ENCODE data around the gene IFT122.
"Not testable (repeated sequence)": the region's sequence is repeated elsewhere in the genome, so short reads cannot be mapped to it uniquely, and the experiment has no call there.

IFT122 gene

DNA sequence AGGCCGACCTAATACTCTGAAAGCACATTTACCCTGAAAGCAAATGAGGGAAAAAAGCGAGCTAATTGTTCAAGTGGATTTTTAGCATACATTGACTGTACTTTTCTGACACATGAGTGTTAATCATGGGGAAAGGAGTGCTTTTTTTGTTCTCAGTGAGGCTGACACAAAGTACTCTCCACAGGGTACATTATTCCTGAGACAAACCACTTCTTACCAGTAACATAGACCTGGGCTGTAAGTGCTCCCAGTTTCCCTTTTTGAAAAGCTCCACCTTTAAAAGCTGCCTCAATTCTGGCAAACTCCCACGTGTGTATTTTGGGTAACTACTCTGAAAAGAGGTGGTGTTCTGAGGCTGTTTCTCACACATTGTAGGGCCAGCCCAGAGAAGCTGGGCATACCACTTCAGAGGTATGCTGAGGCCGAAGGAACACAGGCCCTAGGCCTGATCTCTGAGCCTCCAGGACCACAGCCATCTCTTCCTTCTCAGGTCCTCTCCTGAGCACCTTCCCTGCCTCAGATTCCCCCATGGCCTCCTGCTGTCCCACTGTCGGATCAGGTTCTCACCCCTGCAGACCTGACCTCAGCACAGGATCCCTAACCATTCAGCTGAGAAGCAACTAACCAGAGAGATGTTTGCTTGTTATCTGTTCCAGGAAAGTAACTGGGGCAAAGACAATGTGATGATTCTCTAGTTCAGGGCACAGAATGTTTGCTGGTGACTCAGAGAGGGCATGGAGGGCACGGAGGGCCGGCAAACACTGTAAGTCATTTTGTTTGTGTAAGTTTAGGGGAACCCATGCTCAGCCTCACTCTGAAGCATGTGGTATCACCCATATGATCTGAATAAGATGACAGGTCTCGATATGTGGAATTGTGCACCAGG, 58.8 kb downstream of the IFT122 start:
- not testable (repeated sequence) for DNase-seq

DNA sequence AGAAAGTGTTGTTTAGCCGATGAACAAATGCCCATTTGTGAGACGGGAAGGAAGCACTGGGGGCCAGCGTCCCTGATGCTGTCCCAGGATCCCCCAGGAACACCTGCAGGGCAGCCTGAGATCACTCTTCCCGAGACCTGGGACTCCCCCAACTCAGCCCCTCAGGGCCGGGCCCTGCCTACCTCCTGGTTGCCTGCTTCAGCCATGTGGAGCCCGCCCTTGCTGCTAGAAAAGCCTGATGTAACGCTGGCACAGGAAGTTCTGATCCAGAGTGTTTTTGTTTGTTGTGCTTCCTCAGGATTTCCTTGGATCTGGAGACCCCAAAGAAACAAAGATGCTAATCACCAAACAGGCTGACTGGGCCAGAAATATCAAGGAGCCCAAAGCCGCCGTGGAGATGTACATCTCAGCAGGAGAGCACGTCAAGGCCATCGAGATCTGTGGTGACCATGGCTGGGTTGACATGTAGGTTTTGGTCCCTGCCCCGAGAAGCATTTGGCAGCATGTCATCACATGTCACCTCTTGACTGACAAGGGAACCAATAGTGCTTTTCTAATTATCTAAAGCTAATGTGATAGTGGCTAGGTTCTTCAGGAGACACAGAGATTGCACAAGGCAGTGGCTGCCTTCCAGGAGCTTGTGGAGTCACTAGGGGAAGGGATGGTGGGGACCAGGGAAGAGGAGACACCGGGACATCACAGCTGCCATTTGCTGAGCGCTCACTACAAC, 59.7 kb downstream of the IFT122 start:
- DNase-seq, result not testable (repeated sequence)

DNA sequence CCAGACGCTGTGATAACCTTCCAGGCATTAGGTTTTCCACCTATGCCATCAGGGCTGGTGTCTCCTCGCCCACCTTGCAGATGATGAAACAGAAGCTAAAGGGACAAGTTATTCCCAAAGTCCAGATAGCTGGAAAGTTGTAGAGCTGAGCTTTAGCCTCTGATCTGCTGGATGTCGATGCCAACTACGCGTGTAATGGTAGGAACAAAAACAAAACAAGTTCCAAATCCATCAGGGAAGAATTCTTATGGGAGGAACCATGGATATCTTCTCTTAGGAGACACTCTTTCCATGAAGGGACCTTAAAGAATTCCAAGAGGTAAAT, 60.3 kb downstream of the IFT122 start:
- no peak for DNase-seq

DNA sequence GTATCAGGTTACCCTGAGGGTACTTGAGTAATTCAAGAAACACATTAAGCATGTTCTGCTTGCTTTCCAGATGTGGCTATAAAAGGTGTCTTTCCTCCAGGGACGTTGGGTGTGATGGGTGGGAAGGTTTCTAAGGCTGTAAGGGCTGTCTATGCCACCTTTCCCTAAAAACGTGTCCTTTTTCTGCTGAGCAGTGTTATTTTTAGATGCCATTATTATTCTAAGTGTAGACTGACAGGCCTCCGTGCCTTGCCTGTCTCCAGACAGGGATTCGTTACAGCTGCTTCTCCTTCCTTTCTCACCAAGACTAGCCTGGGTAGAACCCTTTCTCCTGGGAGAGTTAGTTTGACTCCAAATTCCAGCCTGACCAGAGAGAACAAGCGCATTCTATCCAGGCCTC, 61.6 kb downstream of the IFT122 start:
- no peak for DNase-seq

DNA sequence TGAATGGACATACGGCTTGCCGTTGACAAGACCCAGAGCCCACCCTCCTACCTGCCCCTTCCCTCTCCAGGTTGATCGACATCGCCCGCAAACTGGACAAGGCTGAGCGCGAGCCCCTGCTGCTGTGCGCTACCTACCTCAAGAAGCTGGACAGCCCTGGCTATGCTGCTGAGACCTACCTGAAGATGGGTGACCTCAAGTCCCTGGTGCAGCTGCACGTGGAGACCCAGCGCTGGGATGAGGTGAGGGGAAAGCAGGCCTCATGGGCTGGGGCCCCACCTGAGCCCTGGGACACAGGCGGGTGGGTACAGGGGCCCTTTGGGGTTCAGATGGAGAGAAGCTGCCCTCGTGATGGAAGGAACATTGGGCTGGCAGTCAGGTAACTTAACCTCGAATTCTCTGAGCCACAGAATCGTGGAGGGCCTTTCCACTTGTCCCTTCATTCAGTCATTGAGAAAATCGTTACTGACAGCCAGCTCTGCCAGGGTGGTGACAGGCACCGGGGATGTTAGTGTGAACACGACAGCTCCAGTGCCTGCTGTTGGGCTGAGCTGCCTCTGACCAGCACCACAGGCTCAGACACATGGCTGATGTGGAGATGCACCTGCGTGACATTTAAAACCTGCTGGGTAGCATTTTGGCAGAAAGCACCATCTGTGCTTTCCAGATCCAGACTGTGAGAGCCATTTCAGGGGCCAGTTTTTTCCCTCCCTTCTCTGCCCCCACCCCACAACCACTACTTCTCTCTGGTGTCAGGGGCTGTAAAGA, 62.8 kb downstream of the IFT122 start:
- no peak for DNase-seq

DNA sequence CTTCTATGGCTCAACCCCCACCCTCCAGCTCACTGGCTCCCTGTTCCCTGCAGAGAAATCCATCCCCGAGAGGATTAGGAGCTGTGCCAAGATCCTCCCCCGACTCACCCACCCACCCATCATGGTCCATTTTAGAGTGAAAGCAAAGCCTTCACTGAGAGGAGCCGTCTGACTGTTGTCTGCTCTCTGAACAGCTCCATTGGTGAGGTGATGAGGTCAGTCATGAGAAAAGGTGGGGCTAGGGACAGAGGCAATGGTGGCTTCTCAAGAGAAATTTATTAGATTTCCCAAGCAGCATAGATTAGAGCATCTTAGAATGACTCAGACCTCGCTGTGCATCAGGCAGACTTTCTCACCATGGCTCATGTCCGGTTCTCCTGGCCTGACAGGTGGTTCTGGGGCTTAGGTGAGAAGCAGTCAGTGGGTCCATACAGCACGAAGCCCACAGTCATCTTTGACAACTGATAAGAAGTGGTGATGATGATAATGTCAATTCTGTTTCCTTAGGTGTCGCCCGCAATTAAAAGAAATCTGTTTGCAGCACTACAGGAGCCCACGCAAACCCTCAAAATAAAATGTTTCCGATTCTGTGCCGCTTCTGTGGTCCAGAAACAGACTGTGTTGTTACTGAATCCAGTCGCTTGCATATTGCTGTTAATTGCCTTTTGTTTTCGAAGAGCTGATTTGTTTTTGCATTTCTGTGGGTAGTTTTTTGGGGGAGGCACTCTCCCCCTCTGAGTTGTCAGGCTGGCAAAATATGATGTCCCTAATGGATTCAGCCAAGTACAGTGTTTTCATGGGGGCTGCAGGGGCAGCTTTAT, 63.7 kb downstream of the IFT122 start:
- DNase-seq, result no peak

DNA sequence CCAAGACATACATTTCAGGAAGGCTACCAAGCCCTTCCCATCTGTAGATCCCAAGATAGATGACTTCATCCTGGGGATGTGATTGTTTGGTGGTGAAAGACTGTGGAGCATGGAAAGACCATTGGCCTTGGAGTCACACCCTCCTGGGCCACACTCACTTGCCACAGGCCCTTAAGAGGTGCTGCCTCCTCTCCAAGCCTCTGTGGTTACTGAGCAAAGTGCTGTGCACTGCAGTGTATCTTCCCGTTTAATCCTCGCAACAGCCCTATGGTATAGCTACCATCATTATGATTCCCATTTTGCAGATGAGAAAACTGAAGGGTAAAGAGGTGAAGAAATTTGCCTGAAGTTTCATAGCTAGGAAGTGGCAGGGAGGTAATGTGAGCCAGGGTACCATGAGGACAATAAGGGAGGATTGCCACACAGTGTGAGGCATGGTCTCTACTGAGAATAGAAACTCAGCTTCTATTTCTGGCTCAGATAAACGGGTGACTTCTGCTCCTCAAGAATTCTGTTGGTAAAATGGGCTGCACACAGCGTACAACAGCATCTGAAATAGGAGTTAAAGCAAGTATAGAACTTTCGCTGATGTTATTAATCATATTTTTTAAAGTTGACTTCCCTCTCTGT, 64.6 kb downstream of the IFT122 start:
- DNase-seq, result no peak

DNA sequence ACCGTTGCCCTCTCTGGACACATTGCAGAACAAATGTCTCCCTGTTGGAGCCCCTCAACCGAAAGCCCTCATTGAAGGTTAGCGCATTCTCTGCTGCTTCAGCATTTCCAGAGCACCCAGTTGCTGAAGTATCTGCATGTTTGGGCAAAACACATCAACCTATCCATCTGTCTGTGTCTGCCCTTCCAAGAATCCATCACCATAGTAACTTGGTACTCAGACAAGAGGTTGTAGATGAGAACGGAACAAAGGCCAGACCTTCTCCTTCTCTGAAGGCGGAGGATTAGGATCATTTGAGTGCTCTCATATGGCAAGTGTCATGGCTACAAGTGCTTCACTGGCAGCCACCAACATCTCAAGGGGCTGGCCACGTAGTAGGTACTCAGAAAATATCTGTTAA, 65.3 kb downstream of the IFT122 start:
- no peak for DNase-seq

DNA sequence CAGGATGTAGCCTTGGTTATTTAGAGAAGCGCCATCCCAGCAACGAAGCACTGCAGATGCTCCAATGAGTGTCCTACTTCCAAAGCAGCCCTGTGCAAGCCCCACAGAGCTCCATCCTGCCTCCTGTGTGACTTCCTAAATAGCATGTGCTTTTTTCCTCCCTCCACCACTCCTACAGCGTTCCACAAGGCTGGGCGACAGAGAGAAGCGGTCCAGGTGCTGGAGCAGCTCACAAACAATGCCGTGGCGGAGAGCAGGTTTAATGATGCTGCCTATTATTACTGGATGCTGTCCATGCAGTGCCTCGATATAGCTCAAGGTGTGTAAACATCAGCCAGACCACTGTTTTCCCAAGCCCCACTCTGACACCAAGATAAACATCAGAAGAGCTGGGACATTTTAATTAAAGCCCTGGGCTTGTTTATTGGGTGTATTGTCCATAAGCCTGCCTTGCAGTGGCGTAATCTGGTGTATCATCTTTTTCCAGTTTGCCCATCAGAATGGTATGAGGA, 66.3 kb downstream of the IFT122 start:
- no peak for DNase-seq

DNA sequence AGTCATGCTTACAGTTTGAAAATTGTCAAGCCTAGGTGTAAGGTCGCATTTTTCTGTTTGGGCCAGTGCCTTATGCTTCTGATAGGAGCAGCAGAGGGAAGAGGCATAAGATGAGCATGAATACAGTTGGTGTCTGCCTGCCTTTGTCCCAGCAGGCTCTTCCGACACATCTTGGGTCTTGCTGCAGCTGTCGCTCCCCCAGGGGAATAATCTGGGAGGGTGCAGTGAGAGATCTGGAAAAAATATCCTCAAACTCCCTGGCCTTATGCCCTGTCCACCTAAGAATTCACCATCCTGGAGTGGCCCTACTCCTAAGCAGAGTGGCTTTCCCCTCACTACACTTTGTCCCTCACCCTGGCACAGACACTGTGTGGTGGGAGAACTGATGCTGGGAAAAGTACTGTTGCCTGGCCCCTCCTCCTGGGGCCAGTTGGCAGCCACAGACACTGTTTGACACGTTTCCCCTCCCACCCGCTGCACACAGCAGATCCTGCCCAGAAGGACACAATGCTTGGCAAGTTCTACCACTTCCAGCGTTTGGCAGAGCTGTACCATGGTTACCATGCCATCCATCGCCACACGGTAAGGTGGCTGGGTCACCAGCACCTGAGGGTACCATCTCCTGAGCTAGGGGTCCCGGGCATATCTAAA, 67.3 kb downstream of the IFT122 start:
- DNase-seq, result no peak

DNA sequence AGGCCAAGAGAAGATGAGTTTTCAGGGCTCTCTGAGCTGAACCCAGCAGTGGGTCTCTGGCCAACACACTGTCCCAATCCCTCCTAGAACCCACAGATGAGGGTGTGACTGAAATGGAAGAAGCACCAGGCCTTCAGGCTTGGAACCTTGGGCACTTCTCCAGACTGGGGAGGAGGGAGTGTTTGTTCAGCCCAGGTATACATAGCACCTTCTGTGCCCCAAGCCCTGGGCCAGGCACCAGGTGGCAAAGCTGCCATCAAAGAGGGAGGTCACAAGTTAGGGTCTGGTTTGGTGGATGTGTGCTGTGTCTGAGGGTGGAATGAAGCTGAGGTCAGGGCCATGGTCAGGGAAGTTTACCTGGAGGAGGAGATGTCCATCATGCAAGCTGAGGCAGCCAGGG, 72.6 kb downstream of the IFT122 start:
- DNase-seq, result no peak

DNA sequence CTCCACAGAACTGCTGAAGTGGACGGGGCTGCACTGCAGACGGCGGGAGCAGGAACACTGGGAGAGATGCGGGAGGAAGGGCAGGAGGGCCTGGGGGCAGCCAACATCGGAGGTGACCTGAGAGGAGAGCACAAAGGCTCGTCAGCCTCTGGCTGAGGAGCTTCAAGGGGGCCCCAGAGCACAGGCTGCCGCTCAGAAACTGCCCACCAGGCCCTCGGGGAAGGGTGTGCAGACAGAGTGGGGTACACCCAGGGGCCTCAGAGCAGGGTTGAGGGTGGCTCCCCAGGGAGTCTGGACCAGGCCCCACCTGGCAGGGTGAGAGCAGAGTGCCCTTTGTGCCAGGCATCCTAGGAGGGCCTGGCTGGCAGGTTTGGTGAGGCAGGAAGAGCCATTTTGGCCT, 73.7 kb downstream of the IFT122 start:
- DNase-seq, result no peak

DNA sequence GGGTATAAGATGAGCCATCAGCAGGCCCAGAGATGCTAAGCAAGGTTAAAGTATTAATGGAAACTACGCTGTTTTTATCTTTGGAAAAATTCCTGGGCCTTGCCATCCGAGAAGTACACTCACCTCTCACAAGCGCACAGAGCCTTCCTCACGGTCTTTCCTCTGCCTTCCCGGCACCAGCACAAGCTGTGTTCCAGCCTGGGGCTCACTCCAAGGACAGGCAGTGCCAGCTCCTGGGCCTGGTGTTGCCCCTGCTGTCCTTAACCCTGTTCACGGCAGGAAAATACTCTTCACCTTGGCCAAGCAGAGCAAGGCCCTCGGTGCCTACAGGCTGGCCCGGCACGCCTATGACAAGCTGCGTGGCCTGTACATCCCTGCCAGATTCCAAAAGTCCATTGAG, 74.1 kb downstream of the IFT122 start:
- DNase-seq, result no peak

DNA sequence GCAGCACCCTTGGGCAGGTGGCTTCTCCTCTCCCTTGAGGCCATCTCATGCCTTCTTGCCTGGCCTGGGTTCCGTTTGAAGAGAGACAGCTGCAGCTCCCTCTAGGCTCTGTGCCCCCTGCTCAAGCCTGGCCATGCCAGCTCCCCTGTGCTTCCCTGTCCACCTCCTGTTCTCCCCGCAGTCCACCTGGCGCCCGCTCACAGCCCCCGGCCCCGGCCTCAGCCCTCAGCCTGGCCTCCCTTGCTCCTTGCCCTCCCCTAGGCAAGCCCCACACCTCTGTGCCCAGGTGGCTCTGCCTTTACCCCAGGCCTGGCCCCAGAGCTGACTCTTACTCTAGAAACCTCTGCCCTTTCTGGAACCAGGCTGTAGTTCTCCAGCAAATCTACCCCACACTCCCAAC, 74.5 kb downstream of the IFT122 start:
- no peak for DNase-seq

DNA sequence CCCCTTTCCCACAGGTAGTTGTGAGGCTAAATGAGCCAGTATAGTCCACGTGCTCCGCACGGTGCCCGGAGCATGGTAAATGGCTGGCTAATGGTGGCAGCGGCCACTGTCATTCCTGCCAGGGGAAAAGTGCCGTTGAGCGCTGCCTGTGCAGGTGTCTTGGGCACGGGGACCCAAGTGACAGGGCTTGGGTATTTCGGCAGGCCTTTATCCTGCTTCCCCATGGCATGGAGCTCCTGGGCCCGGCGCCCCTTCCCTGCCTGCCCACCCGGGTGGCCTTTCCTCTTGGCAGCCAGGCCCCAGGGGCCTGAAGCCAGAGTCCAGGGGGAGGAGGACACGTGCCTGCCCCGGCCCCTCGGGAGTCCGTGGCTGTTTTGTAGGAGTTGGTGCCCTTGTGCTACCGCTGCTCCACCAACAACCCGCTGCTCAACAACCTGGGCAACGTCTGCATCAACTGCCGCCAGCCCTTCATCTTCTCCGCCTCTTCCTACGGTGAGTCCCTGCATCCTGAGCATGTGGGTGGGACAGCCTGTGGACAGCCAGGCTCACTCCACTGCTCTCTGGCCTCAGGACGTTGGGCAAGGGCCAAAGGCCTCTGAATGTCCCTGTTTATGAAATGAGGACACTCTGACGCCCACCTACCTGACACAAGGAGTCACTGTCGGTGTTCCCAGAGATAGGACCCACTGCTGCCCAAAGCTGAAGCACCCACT, 75.2 kb downstream of the IFT122 start:
- not testable (repeated sequence) for DNase-seq

DNA sequence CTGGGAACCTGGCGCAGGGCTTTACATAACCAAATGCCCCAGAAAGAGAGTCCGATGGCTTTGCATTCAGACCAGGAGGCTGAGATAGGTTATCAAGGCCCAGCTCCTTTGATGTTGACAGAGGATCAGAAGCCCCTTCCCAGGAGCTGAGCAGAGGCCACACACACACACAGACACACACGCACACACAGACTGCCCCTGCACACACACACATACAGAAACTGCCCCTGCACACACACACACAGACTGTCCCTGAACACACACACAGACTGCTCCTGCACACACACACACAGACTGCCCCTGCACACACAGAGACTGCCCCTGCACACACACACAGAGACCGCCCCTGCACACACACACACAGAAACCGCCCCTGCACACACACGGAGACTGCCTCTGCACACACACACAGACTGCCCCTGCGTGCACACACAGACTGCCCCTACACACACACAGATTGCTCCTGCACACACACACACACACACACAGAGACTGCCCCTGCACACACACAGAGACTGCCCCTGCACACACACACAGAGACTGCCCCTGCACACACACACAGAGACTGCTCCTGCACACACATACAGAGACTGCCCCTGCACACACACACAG, 75.9 kb downstream of the IFT122 start:
- not testable (repeated sequence) for DNase-seq

DNA sequence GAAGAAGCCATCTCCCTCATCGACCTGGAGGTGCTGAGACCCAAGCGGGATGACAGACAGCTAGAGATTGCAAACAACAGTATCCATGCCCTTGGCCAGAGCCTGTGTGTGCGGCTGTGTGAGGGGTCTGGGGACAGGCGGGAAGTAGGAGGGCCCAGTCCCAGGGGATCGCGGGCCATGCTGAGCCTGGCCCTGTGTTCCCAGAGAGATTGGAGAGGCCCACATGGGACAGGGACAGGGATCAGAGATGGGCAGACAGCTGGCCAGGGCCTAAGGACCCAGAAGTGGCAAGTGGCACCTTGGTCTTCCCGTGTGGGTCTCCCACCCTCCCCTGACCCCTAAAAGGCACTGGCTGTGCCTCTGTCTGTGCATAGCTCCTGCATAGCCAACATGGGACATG, 77.5 kb downstream of the IFT122 start:
- no peak for DNase-seq

DNA sequence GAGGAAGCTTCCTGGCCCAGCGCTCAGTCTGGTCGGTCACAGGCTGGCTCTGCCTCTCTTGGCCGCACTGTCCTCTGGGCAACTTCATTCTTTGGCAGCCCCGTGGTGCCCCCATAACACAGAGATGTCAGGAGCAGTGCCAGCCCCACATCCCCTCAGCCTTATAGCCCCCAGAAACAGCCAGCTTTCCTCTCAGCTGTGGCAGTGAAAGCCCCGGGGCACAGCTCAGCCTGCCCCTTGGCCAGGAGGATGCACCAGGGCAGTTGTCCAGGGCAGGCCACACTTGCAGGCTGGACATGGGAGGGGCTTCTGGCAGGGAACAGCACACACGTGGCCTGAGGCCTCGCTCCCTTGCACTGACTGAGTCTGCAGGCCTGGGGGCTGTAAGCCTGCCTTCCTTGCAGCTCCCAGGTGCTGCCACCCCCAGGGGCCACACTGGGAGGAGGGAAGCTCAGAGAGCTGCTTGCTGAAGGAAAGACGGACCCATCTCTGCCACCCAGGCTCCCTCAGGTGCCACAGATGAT, 78.1 kb downstream of the IFT122 start:
- no peak for DNase-seq

DNA sequence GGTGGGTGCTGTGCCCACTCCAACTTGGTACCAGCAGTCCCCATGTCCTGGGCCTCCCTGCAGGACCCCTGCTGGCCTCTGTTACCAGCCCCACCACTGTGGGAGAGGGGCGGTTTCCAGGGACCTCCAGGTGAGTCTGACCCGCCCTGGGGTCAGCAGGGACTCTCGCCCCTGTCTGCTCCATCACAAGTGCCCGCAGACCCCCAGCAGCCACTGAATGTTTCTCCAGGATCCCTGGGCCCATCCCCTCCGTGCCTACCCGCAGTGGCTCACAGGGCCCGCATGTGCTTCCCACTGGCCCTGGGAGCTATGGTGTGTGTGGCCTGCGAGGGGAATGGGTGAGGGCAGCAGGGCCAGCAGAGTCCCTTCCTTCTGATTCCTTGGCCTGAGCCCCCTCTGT, 78.6 kb downstream of the IFT122 start:
- DNase-seq, result no peak

DNA sequence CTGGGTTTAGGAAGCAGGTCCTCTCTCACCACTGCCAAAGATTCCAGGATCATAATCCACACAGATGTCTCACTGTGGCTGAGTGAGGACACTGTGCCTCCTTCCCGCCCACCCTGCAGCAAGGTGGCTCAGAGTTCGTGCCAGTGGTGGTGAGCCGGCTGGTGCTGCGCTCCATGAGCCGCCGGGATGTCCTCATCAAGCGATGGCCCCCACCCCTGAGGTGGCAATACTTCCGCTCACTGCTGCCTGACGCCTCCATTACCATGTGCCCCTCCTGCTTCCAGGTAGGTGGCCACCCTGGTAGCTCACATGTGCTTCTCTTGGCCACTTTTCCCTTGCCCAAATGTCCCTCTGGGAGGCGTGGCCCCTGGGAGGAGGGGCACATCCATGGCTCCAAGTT, 79.4 kb downstream of the IFT122 start:
- no peak for DNase-seq

All from Kasumi-1 (cell line).